Upper lobe of right lung (tissue), 1 donor: ENCODE results near the gene PIKFYVE. TPM values are rescaled to one million over a fixed set of nuclear protein-coding genes. Genes with fewer than 3 reads are reported as not detected.

Experiments
- ATAC-seq: fragments of 200-7000 bp; cut with Tn5 transposase; one replicate; pipeline ENCODE4 v1.9.1; 2020; ENCODE audit warnings: mild to moderate bottlenecking, moderate library complexity
- DNase-seq: peaks from one replicate; pipeline ENCODE4 v3.0.0-alpha.2; 2020
- H3K27ac ChIP-seq: fragments of 200-600 bp; one replicate; pipeline ENCODE4 v1.8.0; 2022
- H3K27me3 ChIP-seq: fragments of 200-600 bp; one replicate; pipeline ENCODE4 v1.8.0; 2022; ENCODE audit warnings: mild to moderate bottlenecking
- H3K36me3 ChIP-seq: fragments of 200-600 bp; one replicate; pipeline ENCODE4 v1.8.0; 2022
- H3K4me1 ChIP-seq: fragments of 200-600 bp; one replicate; pipeline ENCODE4 v1.8.0; 2022
- H3K4me3 ChIP-seq: fragments of 200-600 bp; one replicate; pipeline ENCODE4 v1.8.0; 2022; ENCODE audit warnings: mild to moderate bottlenecking
- H3K9me3 ChIP-seq: fragments of 200-600 bp; one replicate; pipeline ENCODE4 v1.8.0; 2022
- intact Hi-C: fragments of 100-400 bp; cut with DNase I; formaldehyde crosslinking; loops from one replicate; pipeline ENCODE4 v1.11.0; 2022
- total RNA-seq: library from RNA; stranded (reverse); fragmentation: NEBNext Ultra II Directional; extraction: Animal tissue kit (Norgen Biotek cat#: 25700); gene quantifications from one replicate; pipeline ENCODE4 v1.2.1, GENCODE V29; 2021
- TF ChIP-seq, protein P1 (sequence below): fragments of 200-600 bp; IDR thresholded peaks from one replicate; pipeline ENCODE4 v1.8.0; 2022; ENCODE audit warnings: antibody characterized with exemption
- donor health status: DM: no; HTN: yes; CAD: no; lungs with severe emphysema.

The PIKFYVE gene
- total RNA-seq, 1 donor from 2014 or later = 32.5 TPM

DNA sequence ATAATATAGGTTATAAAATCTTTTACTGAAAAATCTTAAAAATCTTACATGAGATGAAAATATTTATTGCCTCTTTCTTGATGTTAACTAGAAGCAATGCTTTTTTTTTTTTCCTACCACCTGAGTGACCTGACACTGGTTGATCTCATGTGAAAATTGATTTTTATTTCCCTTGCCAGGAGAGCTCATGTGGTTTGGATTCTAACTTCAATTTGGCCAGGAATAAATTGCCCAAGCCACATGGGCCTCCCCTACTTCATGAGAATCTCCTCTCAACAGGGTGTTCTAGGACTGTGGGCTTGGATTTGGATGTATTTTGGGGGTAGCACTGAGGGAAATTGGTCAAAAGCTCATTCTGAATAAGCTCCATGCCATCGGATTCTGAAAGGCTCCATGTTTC is 31.3 kb upstream of the PIKFYVE start:
- no peak overlapping the region for H3K27ac ChIP-seq
- DNase-seq = no peak
- H3K9me3 ChIP-seq = no peaks in the 10 kb centered on the region
- TF ChIP-seq, protein P1, sequence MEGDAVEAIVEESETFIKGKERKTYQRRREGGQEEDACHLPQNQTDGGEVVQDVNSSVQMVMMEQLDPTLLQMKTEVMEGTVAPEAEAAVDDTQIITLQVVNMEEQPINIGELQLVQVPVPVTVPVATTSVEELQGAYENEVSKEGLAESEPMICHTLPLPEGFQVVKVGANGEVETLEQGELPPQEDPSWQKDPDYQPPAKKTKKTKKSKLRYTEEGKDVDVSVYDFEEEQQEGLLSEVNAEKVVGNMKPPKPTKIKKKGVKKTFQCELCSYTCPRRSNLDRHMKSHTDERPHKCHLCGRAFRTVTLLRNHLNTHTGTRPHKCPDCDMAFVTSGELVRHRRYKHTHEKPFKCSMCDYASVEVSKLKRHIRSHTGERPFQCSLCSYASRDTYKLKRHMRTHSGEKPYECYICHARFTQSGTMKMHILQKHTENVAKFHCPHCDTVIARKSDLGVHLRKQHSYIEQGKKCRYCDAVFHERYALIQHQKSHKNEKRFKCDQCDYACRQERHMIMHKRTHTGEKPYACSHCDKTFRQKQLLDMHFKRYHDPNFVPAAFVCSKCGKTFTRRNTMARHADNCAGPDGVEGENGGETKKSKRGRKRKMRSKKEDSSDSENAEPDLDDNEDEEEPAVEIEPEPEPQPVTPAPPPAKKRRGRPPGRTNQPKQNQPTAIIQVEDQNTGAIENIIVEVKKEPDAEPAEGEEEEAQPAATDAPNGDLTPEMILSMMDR = no peak
- no peak overlapping the region for H3K4me3 ChIP-seq
- ATAC-seq = no peak
- H3K27me3 ChIP-seq = no peaks in the 10 kb centered on the region
- H3K4me1 ChIP-seq = no peaks in the 10 kb centered on the region
- peaks cover 38% of the 10 kb centered on the region for H3K36me3 ChIP-seq
- intact Hi-C loops = no loop called here

DNA sequence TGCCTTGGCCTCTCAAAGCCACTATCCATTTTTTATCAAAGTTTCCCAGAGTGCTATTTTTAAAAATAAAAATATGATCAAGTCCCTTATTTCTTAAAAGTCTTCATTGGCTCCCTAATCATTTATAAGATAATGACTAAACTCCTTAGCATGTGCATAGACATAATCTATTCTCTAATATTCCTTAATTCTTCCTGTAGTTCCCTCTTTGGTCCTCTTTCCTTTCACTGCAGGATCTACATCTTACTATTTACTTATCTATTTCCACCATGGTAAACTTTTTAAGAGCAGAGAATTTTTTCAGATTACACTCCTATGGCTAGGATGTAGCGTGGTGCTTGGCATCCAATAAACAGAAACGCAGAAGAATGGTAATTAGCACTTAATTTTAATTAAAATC is 30.2 kb upstream of the PIKFYVE start:
- H3K4me3 ChIP-seq = no peak overlapping the region
- H3K36me3 ChIP-seq = peaks cover 49% of the 10 kb centered on the region
- TF ChIP-seq, protein P1 = no peak
- no peaks in the 10 kb centered on the region for H3K4me1 ChIP-seq
- DNase-seq (no peak), ATAC-seq (no peak)
- H3K9me3 ChIP-seq = no peaks in the 10 kb centered on the region
- no peaks in the 10 kb centered on the region for H3K27me3 ChIP-seq
- H3K27ac ChIP-seq = no peak overlapping the region
- intact Hi-C loops = no loop called here

DNA sequence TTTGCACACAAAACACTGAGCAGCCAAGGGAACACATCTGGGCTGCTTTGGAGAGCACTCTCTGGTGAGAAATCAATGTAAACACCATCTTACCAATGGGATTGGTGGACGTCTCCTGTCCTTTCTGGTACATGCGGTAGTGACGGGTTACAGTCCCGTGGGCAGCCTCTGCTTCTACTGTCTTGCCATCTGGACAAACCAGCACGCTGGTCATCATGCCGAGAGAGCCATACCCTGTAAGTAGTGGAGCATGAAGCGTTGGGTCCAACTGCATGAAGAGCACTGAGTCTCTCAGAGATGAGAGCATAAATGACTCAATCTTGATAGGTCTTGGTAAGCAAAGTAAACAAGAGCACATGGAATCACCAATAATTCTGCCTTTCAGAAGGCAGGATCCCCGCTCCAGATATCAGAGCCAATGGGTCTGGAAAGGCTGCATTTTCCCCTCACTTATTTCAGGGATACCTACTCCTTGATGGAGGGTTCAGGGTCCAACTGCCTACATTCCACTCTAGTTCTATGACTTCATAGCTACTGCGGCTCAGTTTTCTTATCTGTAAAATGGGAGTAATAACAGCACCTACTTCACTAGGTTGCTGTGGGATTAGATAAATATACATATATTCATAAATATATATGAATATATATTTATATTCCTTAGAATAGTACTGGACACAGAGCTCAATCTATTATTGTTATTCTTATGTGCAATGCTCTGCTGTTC is 26.1 kb upstream of the PIKFYVE start:
- Histone ChIP-seq H3K27ac (no peak overlapping the region), H3K27me3 (no peaks in the 10 kb centered on the region), H3K9me3 (no peaks in the 10 kb centered on the region), H3K4me3 (no peak overlapping the region), H3K36me3 (peaks cover 89% of the 10 kb centered on the region), H3K4me1 (no peaks in the 10 kb centered on the region)
- DNase-seq (no peak), ATAC-seq (no peak)
- intact Hi-C loops = no loop called here
- TF ChIP-seq, protein P1 = no peak

DNA sequence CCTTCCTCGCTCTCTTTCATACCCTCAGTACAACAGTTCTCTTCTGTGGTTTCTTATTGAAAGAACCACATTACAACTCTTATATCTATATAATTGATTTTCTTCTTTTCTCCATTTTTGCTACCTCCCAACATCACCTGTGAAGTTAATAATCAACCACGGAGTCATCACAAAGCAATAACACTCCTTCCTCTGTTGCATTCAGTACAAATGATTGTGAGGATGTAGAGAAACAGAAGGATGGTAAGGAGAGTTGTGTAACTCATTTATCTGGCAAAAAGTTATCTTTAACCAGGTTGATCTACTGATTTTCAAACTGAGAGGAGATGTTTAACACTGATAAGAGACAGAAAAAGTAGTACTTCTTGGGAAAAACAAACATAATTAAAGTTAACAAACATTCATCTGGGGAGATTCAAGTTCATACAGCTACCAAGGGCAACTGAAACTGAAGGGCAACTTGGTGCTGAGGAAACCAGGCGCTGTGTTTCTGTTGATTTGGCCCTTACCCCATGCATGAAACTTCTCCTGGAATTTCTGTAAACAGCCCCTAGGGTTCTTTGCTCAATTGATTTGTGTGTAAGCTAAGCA is 25.3 kb upstream of the PIKFYVE start:
- no peak overlapping the region for H3K4me3 ChIP-seq
- TF ChIP-seq, protein P1 = no peak
- intact Hi-C loops = no loop called here
- no peaks in the 10 kb centered on the region for H3K27me3 ChIP-seq
- peaks cover 97% of the 10 kb centered on the region for H3K36me3 ChIP-seq
- DNase-seq = no peak
- no peak overlapping the region for H3K27ac ChIP-seq
- H3K9me3 ChIP-seq = no peaks in the 10 kb centered on the region
- H3K4me1 ChIP-seq = no peaks in the 10 kb centered on the region
- no peak for ATAC-seq

DNA sequence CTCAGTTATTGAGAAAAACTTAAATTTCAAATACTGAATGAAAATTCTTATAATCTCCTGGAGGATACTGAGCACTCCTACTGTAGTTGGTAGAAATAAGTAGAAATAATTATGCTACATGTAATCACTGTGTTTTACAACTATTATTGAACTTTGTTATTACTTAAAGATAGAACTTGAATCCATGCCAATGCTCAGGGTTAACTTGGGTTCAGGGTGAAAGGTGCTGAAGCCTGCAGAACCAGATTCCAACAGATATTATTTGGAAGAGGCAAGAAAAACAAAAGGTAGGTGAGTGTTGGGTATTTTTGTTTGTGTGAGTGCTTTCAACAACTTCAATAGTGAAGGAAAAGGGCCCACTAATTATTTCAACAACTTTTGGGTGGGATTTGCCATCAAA is 21.6 kb upstream of the PIKFYVE start:
- H3K27ac ChIP-seq = no peak overlapping the region
- no peak overlapping the region for H3K4me3 ChIP-seq
- TF ChIP-seq, protein P1 = no peak
- H3K9me3 ChIP-seq = no peaks in the 10 kb centered on the region
- DNase-seq (no peak), ATAC-seq (no peak)
- H3K27me3 ChIP-seq = no peaks in the 10 kb centered on the region
- peaks cover 100% of the 10 kb centered on the region for H3K36me3 ChIP-seq
- H3K4me1 ChIP-seq = no peaks in the 10 kb centered on the region
- intact Hi-C loops = no loop called here
